SU-DHL-6 (cell line): Measurements from ENCODE around the gene POLE.

Source experiments
- H2AFZ ChIP-seq: fragments of 200-600 bp; sonication (generic); 2 replicates; pipeline ENCODE4 v1.6.1; 2014; ENCODE audit warnings: low read depth, mild to moderate bottlenecking, moderate library complexity, mixed read lengths, antibody characterized with exemption, low read length; ENCODE audit not compliant: severe bottlenecking
- H3F3A ChIP-seq: fragments of 200-600 bp; shearing (Covaris generic); 2 replicates; pipeline ENCODE4 v1.6.0; 2016; ENCODE audit warnings: antibody characterized with exemption, mild to moderate bottlenecking; ENCODE audit not compliant: insufficient read depth
- H3K27ac ChIP-seq: fragments of 200-600 bp; sonication (generic); 2 replicates; pipeline ENCODE4 v1.5.1; 2016; ENCODE audit warnings: low read depth, mild to moderate bottlenecking, low read length, moderate library complexity, mixed read lengths
- H3K27me3 ChIP-seq: fragments of 200-600 bp; sonication (generic), shearing (Covaris generic); 2 replicates; pipeline ENCODE4 v1.6.0; 2014; ENCODE audit warnings: mild to moderate bottlenecking, low read length
- H3K36me3 ChIP-seq: fragments of 200-600 bp; sonication (generic); 2 replicates; pipeline ENCODE4 v1.6.1; 2014; ENCODE audit warnings: mild to moderate bottlenecking, low read length, mixed read lengths
- H3K4me2 ChIP-seq: fragments of 300-600, 200-600 bp; shearing (Covaris generic), sonication (generic); 2 replicates; pipeline ENCODE4 v1.6.0; 2014; ENCODE audit warnings: low read length, low read depth, mild to moderate bottlenecking; ENCODE audit not compliant: poor library complexity, severe bottlenecking
- H3K4me3 ChIP-seq: fragments of 200-600 bp; sonication (generic); 2 replicates; pipeline ENCODE4 v1.5.1; 2014; ENCODE audit warnings: antibody characterized with exemption, low read length, mild to moderate bottlenecking, mixed read lengths; ENCODE audit not compliant: insufficient read depth, poor library complexity, severe bottlenecking
- H3K79me2 ChIP-seq: fragments of 200-600 bp; sonication (generic); 2 replicates; pipeline ENCODE4 v1.6.1; 2014; ENCODE audit warnings: mild to moderate bottlenecking, low read length, moderate library complexity; ENCODE audit not compliant: insufficient read depth
- H3K9ac ChIP-seq: fragments of 200-600 bp; sonication (generic); 2 replicates; pipeline ENCODE4 v1.7.0; 2014; ENCODE audit warnings: mild to moderate bottlenecking, low read length
- H3K9me2 ChIP-seq: fragments of 200-600 bp; sonication (generic); replicated peaks from 2 replicates; pipeline ENCODE4 v1.6.1; 2014; ENCODE audit warnings: low read length; ENCODE audit not compliant: insufficient read depth
- H3K9me3 ChIP-seq: fragments of 200-600 bp; sonication (generic); 2 replicates; pipeline ENCODE4 v1.6.1; 2014; ENCODE audit warnings: low read length, mixed read lengths; ENCODE audit not compliant: insufficient read depth
- H4K20me1 ChIP-seq: fragments of 200-600 bp; sonication (generic); 2 replicates; pipeline ENCODE4 v1.6.1; 2014; ENCODE audit warnings: low read depth, mild to moderate bottlenecking, antibody characterized with exemption, low read length, moderate library complexity, mixed read lengths
- CTCF ChIP-seq: fragments of 200-600 bp; sonication (generic); IDR thresholded peaks from one replicate; pipeline ENCODE4 v1.5.1; 2017; ENCODE audit warnings: antibody characterized with exemption, mild to moderate bottlenecking, low read length, moderate library complexity; ENCODE audit not compliant: insufficient read depth, poor library complexity, severe bottlenecking
- EZH2phosphoT487 ChIP-seq: fragments of 200-600 bp; sonication (generic), shearing (Covaris generic); conservative IDR thresholded peaks from 2 replicates; pipeline ENCODE4 v1.6.1; 2018; ENCODE audit warnings: mild to moderate bottlenecking, antibody characterized with exemption, low read length, moderate library complexity, mixed read lengths

POLE gene

GRCh38 chr12:132575661-132576060, 111.5 kb downstream of the POLE start:
- Histone ChIP-seq H3K27me3 (no peaks in the 10 kb centered on the region), H3K9me2 (no peaks in the 10 kb centered on the region), H2AFZ (no peak overlapping the region), H3K9me3 (no peaks in the 10 kb centered on the region), H3K79me2 (no peaks in the 10 kb centered on the region), H4K20me1 (no peaks in the 10 kb centered on the region), H3K36me3 (no peaks in the 10 kb centered on the region), H3K27ac (no peak overlapping the region), H3K4me3 (no peak overlapping the region), H3F3A (no peaks in the 10 kb centered on the region), H3K9ac (no peak overlapping the region), H3K4me2 (no peak overlapping the region)
- TF ChIP-seq CTCF (no peak), EZH2phosphoT487 (no peak)

- no peaks in the 10 kb centered on the region for H3K36me3 ChIP-seq
- H3K9me3 ChIP-seq, result no peaks in the 10 kb centered on the region
- H3K27me3 ChIP-seq, result no peaks in the 10 kb centered on the region
- H3K79me2 ChIP-seq, result no peaks in the 10 kb centered on the region
- H4K20me1 ChIP-seq, result no peaks in the 10 kb centered on the region
- TF ChIP-seq EZH2phosphoT487 (no peak), CTCF (no peak)
- no peaks in the 10 kb centered on the region for H3F3A ChIP-seq
- no peak overlapping the region for H3K27ac ChIP-seq
- H3K4me2 ChIP-seq, result no peak overlapping the region
- H3K4me3 ChIP-seq, result no peak overlapping the region
- H3K9ac ChIP-seq, result no peak overlapping the region
- H3K9me2 ChIP-seq, result no peaks in the 10 kb centered on the region
- no peak overlapping the region for H2AFZ ChIP-seq
Measured at GRCh38 chr12:132574271-132574996, 112.7 kb downstream of the POLE start.
